COLO668 (cell line): ENCODE data around the gene ITGA11.
"Not testable (repeated sequence)": the region's sequence is repeated elsewhere in the genome, so short reads cannot be mapped to it uniquely, and the experiment has no call there.

Source experiments
- DNase-seq: peaks from one replicate; lab custom pipeline; 2025; ENCODE audit not compliant: unreplicated experiment; lab: John Stamatoyannopoulos, UW

The ITGA11 gene

DNA sequence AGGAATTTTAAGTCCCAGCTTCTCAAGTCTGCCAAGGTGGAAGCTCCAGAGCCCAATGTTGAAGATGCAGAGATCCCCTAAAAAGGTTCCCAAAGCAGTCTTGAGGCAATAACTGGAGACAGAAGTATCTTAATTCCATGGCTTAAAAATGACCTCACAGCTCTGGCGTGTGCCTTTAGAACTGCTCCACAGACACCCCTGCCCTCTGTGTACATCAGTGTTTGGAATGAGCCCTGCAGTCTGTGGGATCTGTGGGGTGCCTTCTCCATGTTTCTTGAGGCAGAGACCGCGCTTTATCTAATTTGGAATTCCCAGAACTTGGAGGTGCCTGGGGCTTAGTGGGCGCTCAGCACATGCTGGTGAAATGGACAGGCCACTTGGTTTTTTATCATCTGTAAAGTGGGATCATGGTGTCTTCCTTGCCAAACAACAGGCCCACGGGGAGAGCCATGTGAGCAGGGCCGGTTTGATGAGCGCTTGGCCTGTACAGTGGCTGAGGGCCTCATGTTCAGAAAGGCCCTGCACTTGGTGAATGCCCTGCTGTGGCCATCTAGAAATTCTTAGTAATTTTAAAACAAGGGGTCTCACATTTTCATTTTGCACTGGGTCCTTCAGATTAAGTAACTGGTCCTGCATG, 7.1 kb downstream of the ITGA11 start:
- no peak for DNase-seq

GRCh38 chr15:68423359-68424296, 8.3 kb downstream of the ITGA11 start:
- no peak for DNase-seq

- not testable (repeated sequence) for DNase-seq
Measured at GRCh38 chr15:68422403-68423145, 9.4 kb downstream of the ITGA11 start.

DNA sequence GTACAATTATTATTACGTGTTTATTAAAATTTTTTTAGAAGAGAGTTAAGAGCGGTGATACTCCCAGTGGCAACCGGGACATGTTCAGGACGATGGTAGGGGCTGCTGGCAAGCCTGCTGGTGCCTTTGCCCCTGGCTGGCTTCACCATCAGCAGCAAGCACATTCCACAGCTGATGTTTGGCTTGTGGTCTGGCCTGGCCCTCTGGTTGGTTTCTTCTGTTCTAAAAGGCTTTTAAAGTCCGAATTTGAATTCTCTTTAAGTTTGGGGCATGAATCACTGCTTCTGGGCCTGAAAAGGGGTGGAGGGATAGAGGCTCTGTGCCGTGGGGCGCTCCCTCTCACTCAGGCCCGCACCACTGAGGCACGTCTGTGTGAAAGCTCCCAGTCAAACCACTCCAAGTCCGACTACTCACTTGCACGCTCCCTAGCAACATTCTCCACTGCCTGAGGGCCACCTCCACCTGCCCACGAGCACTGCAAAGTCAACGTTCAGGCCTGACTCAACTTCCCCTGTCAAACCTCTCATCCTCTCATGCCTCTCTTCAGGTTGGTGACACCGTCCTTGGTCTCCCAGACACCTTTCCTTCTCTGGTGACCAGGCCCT, 10.1 kb downstream of the ITGA11 start:
- no peak for DNase-seq

DNA sequence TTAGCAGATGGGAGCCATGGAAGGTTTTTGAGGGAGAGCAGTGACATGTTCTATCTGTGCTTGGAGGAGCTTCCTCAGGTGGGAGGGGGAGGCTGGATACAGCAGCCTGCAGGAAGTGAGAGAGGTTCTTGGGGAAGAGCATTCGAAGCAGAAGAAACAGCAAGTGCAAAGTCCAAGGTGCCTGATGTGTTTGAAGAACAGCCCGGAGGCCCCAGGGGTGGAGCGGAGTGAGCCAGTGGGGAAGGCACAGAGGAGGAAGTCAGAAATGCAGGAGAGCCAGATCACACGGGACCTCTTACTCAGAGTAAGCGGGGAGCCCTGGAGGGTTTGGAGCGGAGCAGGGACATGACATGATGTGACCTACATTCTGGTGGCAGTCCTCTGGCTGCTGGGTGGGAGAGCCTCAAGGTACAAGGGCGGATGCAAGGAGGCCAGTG, 10.8 kb downstream of the ITGA11 start:
- DNase-seq: no peak

DNA sequence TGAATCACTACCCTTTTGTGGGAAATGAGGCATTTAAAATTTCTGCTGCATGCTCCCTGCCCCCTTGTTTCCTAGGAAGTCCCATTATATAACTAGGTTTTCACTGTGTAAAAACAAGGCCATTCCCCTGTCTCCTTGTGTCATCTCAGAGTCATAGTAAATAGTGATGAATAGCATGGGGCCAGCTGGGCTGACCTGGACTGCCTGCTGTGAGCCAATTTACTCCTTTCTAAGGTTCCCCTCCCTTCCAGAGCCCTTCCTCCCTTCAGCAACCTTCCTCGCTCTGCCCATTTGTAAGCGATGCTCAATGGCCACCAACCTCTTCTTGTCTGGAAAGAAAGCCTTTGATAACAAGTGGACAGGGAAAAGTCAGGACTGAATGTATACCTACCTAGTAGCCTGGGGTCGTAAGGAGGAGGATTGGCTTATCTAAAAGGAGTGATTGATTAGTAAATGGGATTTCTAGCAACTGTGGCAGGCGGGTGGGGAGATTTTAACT, 11.7 kb downstream of the ITGA11 start:
- DNase-seq: no peak

- no peak for DNase-seq
Measured at GRCh38 chr15:68419301-68420175, 12.4 kb downstream of the ITGA11 start.

GRCh38 chr15:68418611-68419161, 13.3 kb downstream of the ITGA11 start:
- peak; percentile 8 for DNase-seq

DNA sequence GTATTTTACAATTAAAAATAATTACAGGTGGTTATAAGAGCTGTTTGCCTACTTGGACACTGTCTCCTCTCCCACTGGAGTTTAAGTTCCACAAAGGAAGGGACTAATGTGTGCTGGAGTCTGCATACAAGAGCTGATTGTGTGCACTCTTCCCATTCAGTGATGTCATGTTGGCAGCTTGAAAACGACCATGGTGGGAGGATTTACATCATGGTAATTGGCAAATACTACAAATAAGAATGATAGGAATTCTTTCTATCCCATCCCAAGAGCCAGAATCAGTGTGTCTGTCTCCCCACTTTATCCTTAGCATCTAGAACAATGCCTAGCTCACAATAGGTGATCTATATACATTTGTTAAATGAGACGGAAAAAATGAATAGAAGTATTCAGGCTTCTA, 14.1 kb downstream of the ITGA11 start:
- no peak for DNase-seq

- DNase-seq: no peak
Measured at GRCh38 chr15:68417051-68417450, 14.9 kb downstream of the ITGA11 start.

- no peak for DNase-seq
Measured at GRCh38 chr15:68416158-68416535, 15.8 kb downstream of the ITGA11 start.

DNA sequence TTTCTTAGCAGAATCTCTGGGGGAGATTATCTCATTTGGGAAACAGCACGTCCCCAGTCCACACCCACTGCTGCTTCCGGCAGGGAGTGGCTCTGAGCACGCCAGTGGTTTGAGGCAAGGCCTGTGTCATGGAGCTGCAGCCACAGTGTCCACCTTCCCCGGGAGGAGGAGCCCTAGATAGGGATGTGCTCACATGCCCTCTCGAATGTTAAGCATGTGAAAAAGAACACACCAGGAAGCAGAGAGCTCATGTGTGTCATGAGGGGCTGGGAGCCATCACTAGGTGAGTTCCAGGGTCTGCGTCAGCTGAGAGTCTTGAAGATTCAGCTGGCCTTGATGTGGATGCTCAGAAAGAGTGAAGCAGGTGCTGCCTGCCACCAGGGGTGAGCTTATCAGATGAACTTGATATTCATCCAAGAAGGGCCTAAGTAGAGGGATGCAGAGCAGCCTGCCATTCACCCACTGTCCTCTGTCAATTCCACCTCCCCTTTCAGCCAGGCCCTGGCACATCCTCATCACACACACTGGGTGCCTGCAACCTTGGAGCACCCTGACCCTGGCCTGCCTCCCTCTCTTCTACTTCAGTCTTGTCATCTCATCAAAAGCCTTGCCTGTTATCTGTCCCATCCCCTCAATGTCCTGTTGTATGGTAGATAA, 16.3 kb downstream of the ITGA11 start:
- DNase-seq: no peak

GRCh38 chr15:68415061-68415460, 16.9 kb downstream of the ITGA11 start:
- no peak for DNase-seq

- DNase-seq: no peak
Measured at GRCh38 chr15:68414591-68414990, 17.4 kb downstream of the ITGA11 start.

DNA sequence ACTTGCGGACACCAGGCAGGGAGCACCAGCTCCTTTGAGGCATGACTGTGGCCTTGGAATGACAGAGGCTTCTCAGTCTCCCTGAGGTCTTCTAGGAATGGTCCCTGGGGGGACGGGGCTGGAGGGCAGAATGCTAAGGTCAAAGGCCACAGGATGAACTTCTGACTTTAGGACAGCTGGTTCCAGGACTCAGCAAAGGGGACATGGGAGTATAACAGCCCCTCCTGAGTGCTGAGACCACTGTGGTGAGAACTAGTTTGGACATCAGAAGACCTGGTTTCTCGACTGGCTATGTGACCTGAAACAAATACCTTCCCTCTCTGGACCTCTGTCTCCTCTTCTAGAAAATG, 17.8 kb downstream of the ITGA11 start:
- no peak for DNase-seq

GRCh38 chr15:68413363-68414205, 18.4 kb downstream of the ITGA11 start:
- DNase-seq: no peak

- no peak for DNase-seq
Measured at GRCh38 chr15:68412218-68412617, 19.7 kb downstream of the ITGA11 start.

DNA sequence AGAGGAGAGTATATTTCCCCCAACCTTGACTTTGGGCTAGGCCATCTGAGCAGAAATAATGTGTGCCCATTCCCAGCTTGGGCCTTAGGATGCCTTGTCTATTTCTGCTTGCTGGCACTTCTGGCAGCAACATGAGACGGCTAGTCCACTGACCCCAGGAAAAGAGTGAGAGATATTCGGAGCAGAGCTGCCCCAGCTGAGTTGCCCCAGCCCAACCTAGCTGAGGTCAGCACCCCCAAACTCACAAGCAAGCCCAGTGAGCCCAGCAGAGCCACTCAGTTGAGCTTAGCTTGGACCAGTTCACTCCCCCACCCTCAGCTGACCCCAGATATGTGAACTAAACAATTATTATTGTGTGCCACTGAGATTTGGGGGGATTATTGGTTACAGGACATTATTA, 20.2 kb downstream of the ITGA11 start:
- DNase-seq: no peak

- DNase-seq: no peak
Measured at GRCh38 chr15:68411343-68411675, 20.7 kb downstream of the ITGA11 start.
